GM18909 (cell line): Measurements from ENCODE around the gene IFNLR1.

ENCODE experiments used
- ATAC-seq: cut with Tn5 transposase; IDR thresholded peaks from one replicate; pipeline ENCODE4 v1.9.1; 2021; ENCODE audit warnings: mild to moderate bottlenecking; ENCODE audit not compliant: unreplicated experiment, poor library complexity

Gene IFNLR1

GRCh38 chr1:24206516-24207394 lies 19.7 kb upstream of the IFNLR1 start:
- no peak for ATAC-seq

- no peak for ATAC-seq
These were observed 19.0 kb upstream of the IFNLR1 start for GRCh38 chr1:24206083-24206464.

GRCh38 chr1:24205345-24206082 lies 18.4 kb upstream of the IFNLR1 start:
- no peak for ATAC-seq

- no peak for ATAC-seq
These were observed 17.0 kb upstream of the IFNLR1 start for GRCh38 chr1:24204116-24204515.

GRCh38 chr1:24203404-24203803 lies 16.3 kb upstream of the IFNLR1 start:
- peak; percentile 60 for ATAC-seq

- no peak for ATAC-seq
These were observed 15.9 kb upstream of the IFNLR1 start for GRCh38 chr1:24202987-24203386.

- no peak for ATAC-seq
These were observed 15.5 kb upstream of the IFNLR1 start for GRCh38 chr1:24202556-24202955.

GRCh38 chr1:24201941-24202440 lies 14.9 kb upstream of the IFNLR1 start:
- ATAC-seq: no peak

GRCh38 chr1:24199291-24199900 lies 12.3 kb upstream of the IFNLR1 start:
- no peak for ATAC-seq

GRCh38 chr1:24198766-24199165 lies 11.7 kb upstream of the IFNLR1 start:
- no peak for ATAC-seq

GRCh38 chr1:24195874-24196273 lies 8.8 kb upstream of the IFNLR1 start:
- no peak for ATAC-seq

GRCh38 chr1:24195136-24195535 lies 8.0 kb upstream of the IFNLR1 start:
- ATAC-seq: no peak

- ATAC-seq: no peak
These were observed 6.0 kb upstream of the IFNLR1 start for GRCh38 chr1:24193046-24193445.

GRCh38 chr1:24191860-24192259 lies 4.8 kb upstream of the IFNLR1 start:
- ATAC-seq: no peak

GRCh38 chr1:24190983-24191461 lies 3.9 kb upstream of the IFNLR1 start:
- peak; percentile 46 for ATAC-seq

- peak; percentile 29 for ATAC-seq
These were observed 2.4 kb upstream of the IFNLR1 start for GRCh38 chr1:24189528-24189927.

GRCh38 chr1:24186711-24186992 lies 437 bp downstream of the IFNLR1 start:
- ATAC-seq: no peak

- ATAC-seq: no peak
These were observed 918 bp downstream of the IFNLR1 start for GRCh38 chr1:24186031-24186710.

- ATAC-seq: no peak
These were observed 2.0 kb downstream of the IFNLR1 start for GRCh38 chr1:24185076-24185475.

- ATAC-seq: no peak
These were observed 5.0 kb downstream of the IFNLR1 start for GRCh38 chr1:24182061-24182460.
